Measurements from ENCODE around the gene TLR10. TPM values are rescaled to one million over a fixed set of nuclear protein-coding genes. Genes with fewer than 3 reads are reported as not detected.
"Not testable (repeated sequence)": the region's sequence is repeated elsewhere in the genome, so short reads cannot be mapped to it uniquely, and the experiment has no call there.

The TLR10 gene, protein sequence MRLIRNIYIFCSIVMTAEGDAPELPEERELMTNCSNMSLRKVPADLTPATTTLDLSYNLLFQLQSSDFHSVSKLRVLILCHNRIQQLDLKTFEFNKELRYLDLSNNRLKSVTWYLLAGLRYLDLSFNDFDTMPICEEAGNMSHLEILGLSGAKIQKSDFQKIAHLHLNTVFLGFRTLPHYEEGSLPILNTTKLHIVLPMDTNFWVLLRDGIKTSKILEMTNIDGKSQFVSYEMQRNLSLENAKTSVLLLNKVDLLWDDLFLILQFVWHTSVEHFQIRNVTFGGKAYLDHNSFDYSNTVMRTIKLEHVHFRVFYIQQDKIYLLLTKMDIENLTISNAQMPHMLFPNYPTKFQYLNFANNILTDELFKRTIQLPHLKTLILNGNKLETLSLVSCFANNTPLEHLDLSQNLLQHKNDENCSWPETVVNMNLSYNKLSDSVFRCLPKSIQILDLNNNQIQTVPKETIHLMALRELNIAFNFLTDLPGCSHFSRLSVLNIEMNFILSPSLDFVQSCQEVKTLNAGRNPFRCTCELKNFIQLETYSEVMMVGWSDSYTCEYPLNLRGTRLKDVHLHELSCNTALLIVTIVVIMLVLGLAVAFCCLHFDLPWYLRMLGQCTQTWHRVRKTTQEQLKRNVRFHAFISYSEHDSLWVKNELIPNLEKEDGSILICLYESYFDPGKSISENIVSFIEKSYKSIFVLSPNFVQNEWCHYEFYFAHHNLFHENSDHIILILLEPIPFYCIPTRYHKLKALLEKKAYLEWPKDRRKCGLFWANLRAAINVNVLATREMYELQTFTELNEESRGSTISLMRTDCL
- polyA plus RNA-seq (ENCODE audit: insufficient read depth in 1 of 5, insufficient read length in 5 of 5, low replicate concordance in 1 of 5) = 1 to 10 TPM in 2 of 5 donors, under 1 TPM in 3; 0.75 to 1.1 (median 0.96) TPM
- long read RNA-seq, donor 1, partial matches to known transcripts = 0 of 1 reads
- long read RNA-seq, donor 1, other reads (novel, unspliced or antisense) = 0 of 1 reads
- long read RNA-seq, donor 2 = 0 reads
- long read RNA-seq, donor 3 = 0 reads
- long read RNA-seq, donor 4 = 0 reads
- long read RNA-seq, donor 5 = 0 reads
- long read RNA-seq, donor 6 = 0 reads
- long read RNA-seq, donor 7, partial matches to known transcripts = 0 of 1 reads
- long read RNA-seq, donor 7, other reads (novel, unspliced or antisense) = 0 of 1 reads
- long read RNA-seq, donor 8 = 0 reads

GRCh38 chr4:38782452-38783108 is at the start of gene TLR10:
TLR10 (minus strand) TSS chr4:38782990; CDS start chr4:38775590, 7,400 bp downstream.
- peak in 1 of 2 donors; percentile 26 for DNase-seq

DNA sequence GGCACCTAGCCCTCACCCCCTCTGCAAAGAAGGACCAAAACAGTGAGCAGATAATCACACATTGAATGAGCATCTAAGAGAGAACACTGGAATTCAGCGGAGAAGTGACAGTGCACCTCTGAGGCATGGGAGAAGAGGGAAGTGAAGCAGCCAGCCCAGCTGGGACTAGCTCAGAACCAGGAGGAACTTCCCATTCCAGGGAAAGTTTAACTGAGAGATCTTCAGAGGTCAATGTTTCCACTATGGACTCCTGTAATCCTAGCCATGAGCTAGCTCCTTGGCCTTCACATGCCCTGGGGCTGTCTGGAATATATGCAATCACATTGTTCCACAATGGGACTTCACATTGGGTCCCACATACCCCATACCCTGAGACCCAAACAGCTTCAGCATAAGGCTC is 49.4 kb upstream of the TLR10 start:
- no peak for DNase-seq

GRCh38 chr4:38831653-38832052 is 48.9 kb upstream of the TLR10 start:
- no peak for DNase-seq

DNA sequence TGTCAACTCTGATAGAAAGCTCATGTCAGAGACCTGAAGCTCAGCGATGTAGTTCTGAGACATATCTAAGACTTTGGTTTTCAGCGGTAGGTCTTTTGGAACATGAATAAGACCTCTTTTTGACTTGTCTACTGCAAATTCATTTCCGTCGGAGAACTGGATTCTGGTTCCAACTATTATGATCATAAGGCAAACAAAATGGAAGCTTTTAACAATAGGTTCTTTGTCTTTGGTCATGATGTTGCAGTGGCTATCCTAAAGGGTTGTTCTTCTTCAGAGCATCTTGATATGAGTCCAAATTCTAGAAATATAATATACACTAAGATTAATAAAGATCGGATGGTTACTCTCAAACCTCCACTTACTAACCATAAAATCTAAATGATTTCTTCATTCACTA is 46.4 kb upstream of the TLR10 start:
- DNase-seq = no peak

- no peak for DNase-seq
These were observed 41.0 kb upstream of the TLR10 start for GRCh38 chr4:38823766-38824165.

DNA sequence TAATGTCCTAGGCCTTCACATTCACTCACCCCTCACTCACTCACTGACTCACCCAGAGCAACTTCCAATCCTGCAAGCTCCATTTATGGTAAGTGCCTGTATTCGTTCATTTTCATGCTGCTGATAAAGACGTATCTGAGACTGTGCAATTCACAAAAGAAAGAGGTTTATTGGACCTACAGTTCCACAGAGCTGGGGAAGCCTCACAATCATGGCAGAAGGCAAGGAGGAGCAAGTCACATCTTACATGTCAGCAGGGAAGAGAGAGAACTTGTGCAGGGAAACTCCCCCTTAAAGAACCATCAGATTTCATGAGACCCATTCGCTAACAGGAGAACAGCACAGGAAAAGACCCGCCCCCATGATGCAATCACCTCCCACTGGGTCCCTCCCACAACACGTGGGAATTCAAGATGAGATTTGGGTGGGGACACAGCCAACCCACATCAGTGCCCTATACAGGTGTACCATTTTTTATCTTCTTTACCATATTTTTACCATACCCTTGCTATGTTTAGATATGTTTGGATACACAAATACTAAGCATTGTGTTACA is 40.0 kb upstream of the TLR10 start:
- no peak for DNase-seq

DNA sequence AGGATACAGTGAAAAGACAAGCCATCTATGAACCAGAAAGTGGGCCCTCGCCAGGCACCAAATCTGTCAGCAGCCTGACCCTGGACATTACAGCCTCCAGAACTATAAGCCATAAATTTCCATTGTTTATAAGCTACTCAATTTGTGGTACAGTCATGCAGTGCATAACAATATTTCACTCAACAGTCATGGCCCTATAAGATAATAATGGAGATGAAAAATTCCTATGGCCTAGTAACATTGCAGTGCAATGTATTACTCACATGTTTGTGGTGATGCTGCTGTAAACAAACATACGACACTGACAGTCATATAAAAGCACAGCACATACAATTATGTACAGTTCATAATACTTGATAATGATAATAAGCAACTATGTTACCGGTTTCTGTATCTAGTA is 38.9 kb upstream of the TLR10 start:
- no peak for DNase-seq

- no peak for DNase-seq
These were observed 37.7 kb upstream of the TLR10 start for GRCh38 chr4:38820329-38821061.

DNA sequence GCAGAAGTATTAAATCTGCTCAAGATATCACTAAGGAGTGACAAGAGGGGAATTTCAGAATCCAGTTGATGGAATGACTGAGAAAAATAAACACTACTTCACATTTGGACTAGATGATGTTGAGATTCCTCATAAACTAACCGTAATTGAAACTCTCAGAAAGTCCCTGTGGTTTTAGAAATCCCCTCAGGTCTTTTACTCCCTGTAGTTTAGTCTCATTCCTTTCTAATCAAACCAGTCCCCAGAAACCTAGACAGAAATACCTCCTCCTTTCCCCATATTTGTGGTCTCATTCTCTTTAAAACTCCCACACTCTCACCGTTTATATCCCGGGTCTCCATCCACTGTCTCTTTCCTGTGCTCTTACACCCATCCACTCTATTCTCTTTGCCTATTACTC is 36.8 kb upstream of the TLR10 start:
- no peak for DNase-seq

- no peak for DNase-seq
These were observed 35.7 kb upstream of the TLR10 start for GRCh38 chr4:38818441-38818976.

DNA sequence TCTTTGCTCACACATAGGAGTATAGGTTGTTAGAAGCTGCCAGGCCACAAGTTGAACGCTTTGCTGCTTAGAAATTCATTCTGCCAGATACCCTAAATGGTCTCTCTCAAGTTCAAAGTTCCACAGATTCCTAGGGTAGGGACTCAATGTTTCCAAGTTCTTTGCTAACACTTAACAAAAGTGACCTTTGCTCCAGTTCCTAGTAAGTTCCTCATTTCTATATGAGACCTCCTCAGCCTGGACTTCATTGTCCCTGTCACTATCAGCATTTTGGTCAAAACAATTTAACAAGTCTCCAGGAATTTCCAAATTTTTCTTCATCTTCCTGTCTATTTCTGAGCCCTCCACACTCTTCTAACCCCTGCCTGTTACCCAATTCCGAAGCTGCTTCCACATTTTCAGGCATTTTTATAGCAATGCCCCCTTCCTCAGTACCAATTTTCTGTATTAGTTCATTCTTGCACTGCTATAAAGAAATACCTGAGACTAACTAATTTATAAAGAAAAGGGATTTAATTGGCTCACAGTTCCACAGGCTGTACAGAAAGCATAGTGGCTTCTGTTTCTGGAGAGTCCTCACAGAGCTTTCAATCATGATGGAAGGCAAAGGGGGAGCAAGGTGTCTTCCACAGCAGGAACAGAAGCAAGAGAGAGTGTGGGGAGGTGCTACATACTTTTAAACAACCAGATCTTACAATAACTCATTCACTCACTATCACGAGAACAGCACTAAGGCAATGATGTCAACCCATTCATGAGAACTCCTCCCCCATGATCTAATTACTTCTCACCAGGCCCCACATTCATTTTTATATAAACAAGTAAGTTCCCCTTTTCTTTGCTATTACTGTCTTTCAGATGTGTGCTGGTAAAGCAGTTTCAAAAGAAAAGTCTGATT is 33.3 kb upstream of the TLR10 start:
- DNase-seq = no peak

GRCh38 chr4:38814386-38814785 is 31.6 kb upstream of the TLR10 start:
- DNase-seq = no peak

DNA sequence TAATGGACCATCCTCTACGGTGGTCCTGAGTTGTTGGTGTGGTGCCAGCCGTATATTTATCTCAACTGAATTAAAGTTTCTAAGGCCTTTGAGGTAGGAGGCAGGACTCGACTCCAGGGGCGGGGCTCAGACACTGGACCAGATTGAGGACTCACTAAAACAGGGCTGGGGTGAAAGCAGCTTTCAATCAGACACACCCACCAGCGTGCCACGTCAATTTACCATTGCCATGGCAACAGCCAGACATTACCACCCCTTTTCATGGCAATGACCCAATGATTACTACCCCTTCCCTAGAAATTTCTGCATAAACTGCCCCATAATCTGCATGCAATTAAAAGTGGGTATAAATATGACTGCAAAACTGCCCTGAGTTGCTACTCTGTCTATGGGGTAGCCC is 28.5 kb upstream of the TLR10 start:
- no peak for DNase-seq

GRCh38 chr4:38807462-38807861 is 24.7 kb upstream of the TLR10 start:
- not testable (repeated sequence) for DNase-seq

DNA sequence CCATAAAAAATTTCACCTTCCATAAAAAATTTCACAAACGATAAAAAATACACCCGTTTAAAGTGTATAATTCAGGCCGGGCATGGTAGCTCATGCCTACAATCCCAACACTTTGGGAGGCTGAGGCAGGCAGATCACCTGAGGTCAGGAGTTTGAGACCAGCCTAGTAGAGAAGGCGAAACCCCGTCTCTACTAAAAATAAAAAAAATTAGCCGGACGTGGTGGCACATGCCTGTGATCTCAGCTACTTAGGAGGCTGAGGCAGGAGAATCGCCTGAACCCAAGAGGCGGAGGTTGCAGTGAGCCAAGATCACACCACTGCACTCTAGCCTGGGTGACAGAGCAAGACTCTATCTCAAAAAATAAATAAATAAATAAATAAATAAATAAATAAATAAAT is 23.5 kb upstream of the TLR10 start:
- DNase-seq = not testable (repeated sequence)

GRCh38 chr4:38805530-38806145 is 22.8 kb upstream of the TLR10 start:
- no peak for DNase-seq

GRCh38 chr4:38804654-38805295 is 22.0 kb upstream of the TLR10 start, which contains the start of gene TLR1:
TLR1 (minus strand) TSS chr4:38804791; CDS start chr4:38798831, 5,960 bp downstream.
- DNase-seq = peak in 1 of 2 donors; percentile 43
